COLO668 (cell line): ENCODE measurements around the gene OSCP1.

Source experiments
- DNase-seq: peaks from one replicate; lab custom pipeline; 2025; ENCODE audit not compliant: unreplicated experiment; lab: John Stamatoyannopoulos, UW

OSCP1 gene

GRCh38 chr1:36408479-36408878 is 41.8 kb downstream of the OSCP1 start:
- no peak for DNase-seq

- DNase-seq: no peak
These were observed 43.8 kb downstream of the OSCP1 start for GRCh38 chr1:36406440-36406839.

GRCh38 chr1:36402504-36402890 is 47.8 kb downstream of the OSCP1 start:
- no peak for DNase-seq

- DNase-seq: no peak
These were observed 48.4 kb downstream of the OSCP1 start for GRCh38 chr1:36401602-36402503.

- DNase-seq: no peak
These were observed 49.2 kb downstream of the OSCP1 start for GRCh38 chr1:36400825-36401601.

GRCh38 chr1:36400514-36400824 is 49.8 kb downstream of the OSCP1 start:
- no peak for DNase-seq

GRCh38 chr1:36398370-36398977 is 51.8 kb downstream of the OSCP1 start:
- DNase-seq: no peak

- peak; percentile 99 for DNase-seq
These were observed 52.6 kb downstream of the OSCP1 start, which contains the start of gene LSM10 for GRCh38 chr1:36397378-36398230. Gene LSM10, minus strand, starts transcription at chr1:36397908. Its CDS starts 3,779 bp downstream, at chr1:36394129.

- no peak for DNase-seq
These were observed 53.2 kb downstream of the OSCP1 start for GRCh38 chr1:36397083-36397377.

- no peak for DNase-seq
These were observed 53.9 kb downstream of the OSCP1 start for GRCh38 chr1:36396359-36396758.

GRCh38 chr1:36393686-36394085 is 56.6 kb downstream of the OSCP1 start:
- no peak for DNase-seq

GRCh38 chr1:36392836-36393235 is 57.4 kb downstream of the OSCP1 start:
- no peak for DNase-seq

GRCh38 chr1:36391271-36391670 is 59.0 kb downstream of the OSCP1 start:
- DNase-seq: no peak

GRCh38 chr1:36390411-36390810 is 59.8 kb downstream of the OSCP1 start:
- no peak for DNase-seq

GRCh38 chr1:36389999-36390398 is 60.3 kb downstream of the OSCP1 start:
- DNase-seq: no peak

- DNase-seq: no peak
These were observed 61.0 kb downstream of the OSCP1 start for GRCh38 chr1:36389261-36389660.

- DNase-seq: no peak
These were observed 62.9 kb downstream of the OSCP1 start for GRCh38 chr1:36387141-36387949.

- DNase-seq: peak; percentile 85
These were observed 63.7 kb downstream of the OSCP1 start for GRCh38 chr1:36386265-36387140.
